GM19452 (cell line): Measurements from ENCODE around the gene ERC2.

Source experiments
- ATAC-seq: cut with Tn5 transposase; IDR thresholded peaks from one replicate; pipeline ENCODE4 v1.9.1; 2021; ENCODE audit not compliant: unreplicated experiment

The ERC2 gene

DNA sequence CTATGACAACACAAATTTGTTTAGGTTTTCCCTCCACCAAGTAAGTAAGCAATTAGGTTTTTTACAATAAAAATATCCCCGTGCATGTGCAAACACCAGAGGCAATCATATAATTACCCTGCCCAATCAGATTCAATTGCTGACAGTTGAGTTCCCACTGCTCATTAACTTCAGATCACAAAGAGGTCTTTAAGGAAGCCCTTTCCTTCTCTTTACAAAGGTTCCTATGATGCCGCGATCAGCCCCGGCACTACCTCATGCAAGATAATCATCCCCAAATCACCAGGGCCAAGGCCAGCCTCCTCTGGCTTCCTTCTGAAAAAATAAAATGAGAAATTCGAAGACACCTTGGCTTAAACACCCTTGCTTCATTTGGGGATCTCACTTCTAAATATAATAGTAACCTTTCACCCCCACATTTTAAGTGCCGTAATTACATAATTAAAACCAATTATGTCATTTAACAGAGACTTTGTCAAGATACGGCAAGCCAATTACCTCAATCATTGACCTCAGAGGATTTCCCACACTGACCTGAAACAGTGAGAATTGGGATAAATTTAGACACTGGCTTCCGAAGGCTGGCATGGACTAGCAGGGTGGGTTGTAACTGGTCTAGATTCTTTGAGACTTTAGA lies 859.8 kb downstream of the ERC2 start:
- ATAC-seq = no peak

DNA sequence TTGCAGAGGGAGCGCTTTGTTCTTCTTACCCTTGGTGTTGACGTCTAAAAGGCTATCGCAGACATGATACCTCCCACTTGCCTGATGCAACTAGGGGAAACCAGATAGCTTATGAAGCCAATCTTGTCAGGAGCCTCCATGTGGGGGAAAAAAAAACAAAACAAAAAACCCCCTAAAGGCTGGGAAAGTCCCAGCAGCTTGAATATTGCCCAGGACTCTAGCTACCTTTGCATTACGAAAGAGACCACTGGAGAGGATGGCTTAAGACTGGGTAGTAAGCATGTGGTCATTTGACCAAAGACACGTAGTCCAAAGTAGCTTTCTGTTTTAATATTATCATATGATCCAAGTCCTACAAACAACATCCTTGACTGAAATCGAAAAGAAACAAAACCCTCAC lies 860.4 kb downstream of the ERC2 start:
- peak; percentile 65 for ATAC-seq

DNA sequence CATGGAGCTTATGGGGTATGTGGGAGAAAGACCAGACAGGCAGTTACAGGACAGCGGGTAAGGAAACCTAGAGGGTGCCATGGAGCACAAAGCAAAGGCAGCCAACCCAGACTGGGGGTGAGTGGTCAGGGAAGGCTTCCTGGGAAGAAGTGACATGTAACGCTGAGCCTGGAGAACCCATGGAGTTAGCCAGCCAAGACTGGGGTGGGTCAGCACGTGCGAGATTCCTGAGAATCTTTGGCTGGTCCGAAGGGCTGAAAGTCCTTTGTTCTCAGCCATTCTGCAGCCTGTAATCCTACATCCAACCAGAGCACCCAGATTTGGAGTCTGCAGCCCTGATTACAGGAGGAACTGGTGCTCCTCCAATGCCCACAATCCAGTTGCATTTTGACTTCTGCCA lies 861.1 kb downstream of the ERC2 start:
- no peak for ATAC-seq

GRCh38 chr3:55605443-55606236 lies 862.6 kb downstream of the ERC2 start:
- ATAC-seq = no peak

DNA sequence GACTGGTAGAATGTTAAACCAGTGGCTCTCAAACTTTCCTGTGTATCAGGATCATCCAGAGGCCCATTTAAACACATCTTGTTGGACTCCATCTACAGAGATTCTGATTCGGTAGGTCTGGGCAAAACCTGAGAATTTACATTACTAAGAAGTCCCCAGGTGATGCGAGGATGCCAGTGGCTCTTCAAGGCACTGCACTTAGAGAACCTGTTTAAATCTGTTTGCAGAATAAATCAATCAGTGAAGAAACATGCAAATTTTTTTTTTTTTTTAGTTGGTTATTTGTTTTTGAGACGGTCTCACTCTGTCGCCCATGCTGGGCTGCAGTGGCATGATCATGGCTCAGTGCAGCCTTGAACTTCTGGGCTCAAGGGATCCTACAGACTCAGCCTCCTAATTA lies 863.4 kb downstream of the ERC2 start:
- ATAC-seq = no peak

GRCh38 chr3:55604402-55604801 lies 863.9 kb downstream of the ERC2 start:
- ATAC-seq = no peak

DNA sequence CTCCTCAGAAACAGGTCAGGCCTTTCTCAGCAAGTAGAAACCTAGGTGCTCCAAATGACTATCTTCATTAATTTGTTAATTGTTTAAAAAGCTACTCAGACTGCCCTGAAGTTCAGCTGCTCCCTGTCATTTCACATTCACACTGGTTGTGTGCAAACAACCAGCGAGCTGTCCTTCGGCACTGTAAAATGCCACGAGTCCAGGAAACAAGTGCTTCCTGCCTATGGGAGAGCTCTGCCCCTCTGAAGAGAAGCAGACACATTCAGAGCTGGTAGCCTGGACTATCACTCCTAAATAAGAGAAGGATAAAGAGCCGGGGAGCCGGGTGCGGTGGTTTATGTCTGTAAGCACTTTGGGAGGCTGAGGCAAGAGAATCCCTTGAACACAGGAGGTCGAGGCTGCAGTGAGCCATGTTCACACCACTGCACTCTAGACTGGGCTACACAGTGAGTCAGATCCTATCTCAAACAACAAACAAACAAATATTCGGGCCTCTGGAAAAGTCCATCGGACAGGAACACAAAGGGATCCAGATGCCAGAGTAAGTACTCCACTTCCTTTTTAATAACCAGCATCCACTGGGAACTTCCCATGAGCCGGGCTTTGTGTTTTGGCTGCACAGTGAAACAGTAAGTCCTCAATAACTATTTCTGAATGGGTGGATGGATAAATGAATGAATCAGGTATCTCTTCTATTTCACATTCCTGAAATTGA lies 866.7 kb downstream of the ERC2 start:
- no peak for ATAC-seq

GRCh38 chr3:55598224-55598623 lies 870.0 kb downstream of the ERC2 start:
- no peak for ATAC-seq

DNA sequence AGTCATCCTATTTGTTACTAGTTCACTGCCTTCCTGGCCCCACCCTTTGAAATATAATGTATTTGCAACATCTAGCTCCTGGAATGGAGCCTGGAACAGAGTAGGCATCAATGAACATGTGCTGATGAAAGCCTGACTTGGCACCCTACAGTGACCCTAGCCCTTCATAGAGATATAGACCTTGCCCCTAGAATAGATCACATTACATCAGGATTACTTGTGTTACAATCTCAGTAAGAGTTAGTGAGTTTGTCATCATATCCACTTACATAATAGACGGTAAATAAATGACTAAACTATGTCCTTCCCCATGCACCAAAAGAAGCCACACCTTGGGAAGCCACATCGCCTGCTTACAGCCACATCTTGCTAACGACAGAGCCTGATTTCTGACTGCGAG lies 870.6 kb downstream of the ERC2 start:
- ATAC-seq = no peak

DNA sequence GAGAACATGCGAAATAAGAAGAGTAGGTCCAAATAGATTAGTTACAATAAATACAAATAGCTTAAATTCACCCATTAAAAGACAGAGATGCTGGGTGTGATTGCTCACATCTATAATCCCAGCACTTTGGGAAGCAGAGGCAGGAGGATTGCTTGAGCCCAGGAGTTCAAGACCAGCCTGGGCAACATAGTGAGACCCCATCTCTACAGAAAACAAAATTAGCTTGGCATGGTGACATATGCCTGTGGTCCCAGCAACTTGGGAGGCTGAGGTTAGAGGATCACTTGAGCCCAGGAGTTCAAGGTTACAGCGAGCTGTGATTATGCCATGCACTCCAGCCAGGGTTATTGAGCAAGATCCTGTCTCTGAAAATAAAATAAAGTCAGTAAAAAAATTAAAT lies 872.1 kb downstream of the ERC2 start:
- no peak for ATAC-seq

DNA sequence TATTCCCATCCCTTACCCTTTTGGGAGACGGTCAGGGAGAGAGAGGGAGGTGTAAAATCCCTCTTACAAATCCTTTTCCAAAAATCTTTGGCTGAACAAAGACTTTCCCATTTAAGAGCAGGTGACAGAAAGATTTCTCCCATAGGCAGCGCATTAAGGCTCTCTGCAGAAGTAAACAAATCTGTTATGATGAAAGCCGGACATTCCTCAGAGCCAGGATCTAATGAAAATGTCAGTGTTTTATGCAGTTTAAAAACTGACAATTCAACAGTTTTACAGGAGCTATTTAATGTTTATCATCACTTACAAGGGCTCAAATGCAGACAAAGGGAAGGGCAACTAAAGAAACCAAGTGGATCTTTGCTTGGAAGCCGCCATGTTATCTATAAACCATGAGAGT lies 872.8 kb downstream of the ERC2 start:
- ATAC-seq = no peak

DNA sequence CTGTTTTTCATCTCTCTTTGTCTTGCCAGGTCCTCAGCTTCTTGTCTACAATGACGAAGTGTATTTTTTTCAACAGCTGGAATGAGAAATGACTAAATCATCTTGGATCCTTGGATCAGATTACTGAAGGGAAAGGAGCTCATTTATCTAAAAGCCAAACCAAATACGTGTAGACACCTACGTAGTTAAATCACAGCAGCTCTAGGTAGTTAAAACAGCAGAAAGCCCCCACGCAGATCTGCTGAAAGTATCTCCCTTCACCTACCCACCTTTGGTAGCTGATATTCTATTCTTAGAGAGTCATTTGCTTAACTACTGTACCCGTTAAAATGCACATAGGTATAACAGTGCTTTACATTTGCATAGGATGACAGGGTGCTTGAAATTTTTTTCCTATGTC lies 875.7 kb downstream of the ERC2 start:
- no peak for ATAC-seq

DNA sequence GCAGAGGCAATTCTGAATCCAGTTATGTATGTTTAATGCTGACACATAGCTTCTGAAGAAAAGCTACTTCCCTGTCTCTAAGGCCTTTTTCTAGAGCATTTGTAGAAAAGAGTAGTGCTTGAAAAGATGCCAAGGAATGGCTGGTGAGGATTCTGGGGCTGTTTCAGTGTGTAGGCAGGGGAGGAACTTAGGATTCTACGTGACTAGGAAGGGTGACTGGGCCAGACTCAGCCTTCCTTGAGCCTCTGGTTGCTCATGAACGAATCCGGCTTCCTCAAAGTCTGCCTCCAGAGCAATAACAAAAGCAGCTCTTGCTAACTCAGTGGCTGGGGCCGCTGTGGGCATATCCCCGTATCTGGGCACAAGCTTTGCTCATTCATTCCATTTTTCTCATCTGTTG lies 876.4 kb downstream of the ERC2 start:
- ATAC-seq = no peak

DNA sequence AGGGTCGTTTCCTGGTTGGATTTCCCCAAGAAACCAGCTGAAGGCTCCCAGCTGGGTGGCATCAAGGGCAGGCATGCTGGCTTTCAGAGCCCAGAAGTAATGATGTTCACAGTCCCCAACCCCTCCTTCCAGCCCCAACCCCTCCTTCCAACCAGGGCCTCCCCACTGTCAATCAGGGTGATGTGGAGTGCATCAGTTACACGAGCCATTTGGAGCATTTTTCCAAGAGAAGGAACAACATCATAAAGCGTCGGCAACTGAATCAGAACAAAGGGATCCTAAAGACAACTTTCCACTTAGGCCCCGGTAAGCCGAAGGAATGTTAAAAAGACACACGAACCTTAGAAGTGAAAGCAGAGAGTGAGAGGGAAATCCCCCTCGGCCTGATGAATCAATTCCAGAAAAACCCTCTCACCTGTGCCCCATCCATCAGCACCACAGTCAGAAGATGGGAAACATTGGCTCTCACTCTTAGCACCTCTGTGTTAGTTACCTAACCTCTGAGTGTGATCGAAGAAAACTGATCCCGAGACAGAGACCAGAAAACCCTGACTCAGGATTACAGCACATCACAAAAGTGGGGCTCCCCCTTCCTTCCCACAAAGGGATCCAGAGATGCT lies 880.0 kb downstream of the ERC2 start:
- ATAC-seq = no peak

DNA sequence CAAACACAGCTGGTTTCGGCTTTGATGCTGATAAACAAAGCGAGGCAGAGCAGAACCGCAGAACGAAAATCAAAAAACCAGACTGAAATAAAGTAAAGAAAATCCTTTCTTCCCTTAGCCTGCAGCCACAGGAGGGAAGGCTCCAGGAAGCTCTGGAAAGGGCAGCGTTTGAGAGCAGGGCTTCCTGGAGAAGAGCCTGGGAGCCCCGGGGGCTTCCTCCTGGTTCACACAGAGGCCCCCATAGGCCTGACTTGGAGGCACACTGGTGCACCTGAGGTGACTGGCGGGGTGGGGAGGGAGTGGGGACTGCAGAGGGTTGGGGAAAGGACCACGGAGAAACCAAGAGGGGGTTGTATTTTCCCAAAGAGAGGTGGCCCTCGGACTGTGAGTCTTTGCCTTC lies 882.4 kb downstream of the ERC2 start:
- no peak for ATAC-seq

GRCh38 chr3:55584716-55585368 lies 883.4 kb downstream of the ERC2 start:
- no peak for ATAC-seq

- no peak for ATAC-seq
Measured at GRCh38 chr3:55584030-55584429, 884.2 kb downstream of the ERC2 start.

GRCh38 chr3:55583475-55583874 lies 884.8 kb downstream of the ERC2 start:
- ATAC-seq = no peak

DNA sequence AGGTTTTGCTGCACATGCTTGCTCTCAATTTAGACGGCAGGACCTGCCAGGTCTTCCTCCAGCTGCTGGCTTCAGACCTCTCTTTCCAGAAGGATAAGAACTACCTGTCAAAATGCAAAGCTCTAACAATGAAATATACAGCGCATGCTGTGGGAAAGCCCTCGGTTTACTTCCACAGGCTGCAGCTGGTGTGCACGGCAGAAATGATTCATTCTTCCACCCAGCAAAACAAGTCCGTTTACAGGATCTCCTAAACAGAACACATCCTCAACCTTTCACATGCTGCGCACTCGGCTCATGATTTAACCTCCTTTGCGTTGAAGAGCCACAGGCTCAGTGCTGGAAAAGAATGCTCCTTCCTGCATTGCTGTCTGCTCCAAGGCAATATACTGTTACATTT lies 888.8 kb downstream of the ERC2 start:
- ATAC-seq = no peak

DNA sequence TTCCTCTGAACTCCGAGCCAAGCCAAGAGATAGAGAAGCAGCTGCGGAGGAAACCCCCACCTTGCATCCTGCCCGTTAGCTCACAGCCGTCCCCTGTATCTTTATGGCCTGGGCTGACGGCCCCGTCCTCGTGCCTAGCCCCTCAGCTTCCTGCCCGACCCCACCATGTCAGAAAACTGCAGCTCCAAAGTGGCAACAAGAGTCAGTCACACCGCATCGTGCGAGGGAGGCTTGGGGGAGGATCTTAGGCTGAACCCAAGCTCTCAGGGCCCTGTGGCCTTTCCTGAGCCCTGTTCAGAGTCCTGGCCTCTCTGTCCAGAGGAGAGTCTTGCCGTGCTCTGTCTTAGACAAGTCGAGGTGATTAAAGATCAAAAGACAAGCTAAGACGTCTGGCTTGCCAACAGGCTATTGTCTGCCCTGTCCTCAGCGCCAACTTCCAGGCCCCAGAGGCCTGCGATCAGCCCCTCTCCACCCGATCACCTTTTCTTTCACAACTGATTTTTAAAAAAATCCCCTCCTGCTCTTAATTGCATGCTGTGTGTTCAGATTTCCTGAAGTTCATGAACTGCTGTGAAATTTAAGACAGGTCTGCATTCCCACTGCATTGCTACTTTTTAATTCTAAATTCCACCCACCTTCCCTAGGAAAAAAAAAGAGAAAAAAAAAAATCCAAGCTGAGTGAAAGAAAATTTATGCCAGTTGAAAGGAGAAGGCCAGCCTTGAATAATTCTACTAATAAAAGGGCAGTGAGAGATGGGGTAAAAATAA lies 891.5 kb downstream of the ERC2 start:
- no peak for ATAC-seq
